GM08714 (cell line): Measurements from ENCODE around the gene CPNE7.

Experiments
- H3K4me3 ChIP-seq: fragments of 200-500 bp; sonication (Bioruptor generic); 2 replicates; pipeline ENCODE4 v1.5.1; 2014; ENCODE audit warnings: mild to moderate bottlenecking, low read length, inconsistent platforms
- ZNF274 ChIP-seq: IDR thresholded peaks from 2 replicates; pipeline ENCODE4 v1.6.1; 2012; ENCODE audit warnings: mild to moderate bottlenecking, low read depth, low read length

The CPNE7 gene

GRCh38 chr16:89545044-89545830, 30.3 kb upstream of the CPNE7 start:
- H3K4me3 ChIP-seq: no peak overlapping the region
- no peak for TF ChIP-seq ZNF274

GRCh38 chr16:89545831-89546574, 29.6 kb upstream of the CPNE7 start:
- no peak for TF ChIP-seq ZNF274
- H3K4me3 ChIP-seq: no peak overlapping the region

- H3K4me3 ChIP-seq: no peak overlapping the region
- no peak for TF ChIP-seq ZNF274
These were observed 28.8 kb upstream of the CPNE7 start for GRCh38 chr16:89546781-89547180.

GRCh38 chr16:89547291-89547690, 28.3 kb upstream of the CPNE7 start:
- H3K4me3 ChIP-seq: no peak overlapping the region
- TF ChIP-seq ZNF274: no peak

- no peak for TF ChIP-seq ZNF274
- no peak overlapping the region for H3K4me3 ChIP-seq
These were observed 27.7 kb upstream of the CPNE7 start for GRCh38 chr16:89547860-89548259.

GRCh38 chr16:89548344-89549006, 27.1 kb upstream of the CPNE7 start:
- H3K4me3 ChIP-seq: no peak overlapping the region
- TF ChIP-seq ZNF274: no peak

GRCh38 chr16:89549007-89549700, 26.4 kb upstream of the CPNE7 start:
- H3K4me3 ChIP-seq: no peak overlapping the region
- no peak for TF ChIP-seq ZNF274

GRCh38 chr16:89550421-89551007, 25.0 kb upstream of the CPNE7 start:
- TF ChIP-seq ZNF274: no peak
- H3K4me3 ChIP-seq: no peak overlapping the region

- H3K4me3 ChIP-seq: no peak overlapping the region
- no peak for TF ChIP-seq ZNF274
These were observed 23.2 kb upstream of the CPNE7 start for GRCh38 chr16:89552329-89552728.

- TF ChIP-seq ZNF274: no peak
- no peak overlapping the region for H3K4me3 ChIP-seq
These were observed 22.6 kb upstream of the CPNE7 start for GRCh38 chr16:89552913-89553312.

GRCh38 chr16:89553733-89554132, 21.8 kb upstream of the CPNE7 start:
- no peak for TF ChIP-seq ZNF274
- H3K4me3 ChIP-seq: no peak overlapping the region

GRCh38 chr16:89554343-89554742, 21.2 kb upstream of the CPNE7 start:
- no peak overlapping the region for H3K4me3 ChIP-seq
- no peak for TF ChIP-seq ZNF274

- TF ChIP-seq ZNF274: no peak
- no peak overlapping the region for H3K4me3 ChIP-seq
These were observed 20.3 kb upstream of the CPNE7 start for GRCh38 chr16:89555265-89555664.

- no peak for TF ChIP-seq ZNF274
- no peak overlapping the region for H3K4me3 ChIP-seq
These were observed 19.8 kb upstream of the CPNE7 start for GRCh38 chr16:89555780-89556179.
